ENCODE data around the gene KCNE1. TPM values are rescaled to one million over a fixed set of nuclear protein-coding genes. Genes with fewer than 3 reads are reported as not detected.

Gene KCNE1
- total RNA-seq, 1 donor from 2014 or later, result not detected

GRCh38 chr21:34543017-34543416 lies 31.0 kb upstream of the KCNE1 start:
- DNase-seq (ENCODE audit: low read depth), result no peak
- no peak overlapping the region for H3K4me3 ChIP-seq (ENCODE audit: low read depth, low read length)
- TF ChIP-seq, protein P1, sequence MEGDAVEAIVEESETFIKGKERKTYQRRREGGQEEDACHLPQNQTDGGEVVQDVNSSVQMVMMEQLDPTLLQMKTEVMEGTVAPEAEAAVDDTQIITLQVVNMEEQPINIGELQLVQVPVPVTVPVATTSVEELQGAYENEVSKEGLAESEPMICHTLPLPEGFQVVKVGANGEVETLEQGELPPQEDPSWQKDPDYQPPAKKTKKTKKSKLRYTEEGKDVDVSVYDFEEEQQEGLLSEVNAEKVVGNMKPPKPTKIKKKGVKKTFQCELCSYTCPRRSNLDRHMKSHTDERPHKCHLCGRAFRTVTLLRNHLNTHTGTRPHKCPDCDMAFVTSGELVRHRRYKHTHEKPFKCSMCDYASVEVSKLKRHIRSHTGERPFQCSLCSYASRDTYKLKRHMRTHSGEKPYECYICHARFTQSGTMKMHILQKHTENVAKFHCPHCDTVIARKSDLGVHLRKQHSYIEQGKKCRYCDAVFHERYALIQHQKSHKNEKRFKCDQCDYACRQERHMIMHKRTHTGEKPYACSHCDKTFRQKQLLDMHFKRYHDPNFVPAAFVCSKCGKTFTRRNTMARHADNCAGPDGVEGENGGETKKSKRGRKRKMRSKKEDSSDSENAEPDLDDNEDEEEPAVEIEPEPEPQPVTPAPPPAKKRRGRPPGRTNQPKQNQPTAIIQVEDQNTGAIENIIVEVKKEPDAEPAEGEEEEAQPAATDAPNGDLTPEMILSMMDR (IDR thresholded peaks at IDR 0.05; ENCODE audit: insufficient read depth, low read length, poor library complexity, severe bottlenecking), result no peak
- H3K36me3 ChIP-seq (ENCODE audit: control insufficient read depth, insufficient read depth, low read length), result no peaks in the 10 kb centered on the region
- H3K27me3 ChIP-seq (ENCODE audit: control insufficient read depth, insufficient read depth, low read length), result no peaks in the 10 kb centered on the region

- no peak overlapping the region for H3K4me3 ChIP-seq (ENCODE audit: low read depth, low read length)
- TF ChIP-seq, protein P1 (IDR thresholded peaks at IDR 0.05; ENCODE audit: insufficient read depth, low read length, poor library complexity, severe bottlenecking), result no peak
- no peak for DNase-seq (ENCODE audit: low read depth)
Measured at GRCh38 chr21:34540206-34540605, 28.2 kb upstream of the KCNE1 start.

DNA sequence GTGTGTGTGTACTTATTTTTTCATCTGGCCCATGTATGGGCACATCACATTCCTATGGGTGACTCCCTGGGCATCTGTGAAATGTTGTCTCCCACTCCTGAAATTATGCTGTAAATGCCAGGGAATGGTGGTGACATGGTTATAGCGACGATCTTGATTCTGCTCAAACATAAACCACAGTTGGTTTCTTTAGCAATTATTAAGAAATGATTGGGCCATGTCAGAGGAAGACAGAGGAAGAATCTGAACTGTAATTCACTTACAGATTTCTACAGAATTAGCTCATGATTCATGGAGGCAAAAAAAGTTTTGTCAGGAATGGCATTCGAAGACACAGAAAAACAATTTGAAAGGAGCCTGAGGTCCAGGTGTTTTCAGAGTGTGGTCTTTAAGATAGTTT lies 25.8 kb upstream of the KCNE1 start:
- Histone ChIP-seq H3K27me3 (ENCODE audit: control insufficient read depth, insufficient read depth, low read length) (no peaks in the 10 kb centered on the region), H3K36me3 (ENCODE audit: control insufficient read depth, insufficient read depth, low read length) (no peaks in the 10 kb centered on the region), H3K4me3 (ENCODE audit: low read depth, low read length) (no peak overlapping the region)
- TF ChIP-seq, protein P1 (IDR thresholded peaks at IDR 0.05; ENCODE audit: insufficient read depth, low read length, poor library complexity, severe bottlenecking), result no peak
- DNase-seq (ENCODE audit: low read depth), result no peak

More at GRCh38 chr21:34540206-34540605, 28.2 kb upstream of the KCNE1 start:
- Histone ChIP-seq H3K27me3 (ENCODE audit: control insufficient read depth, insufficient read depth, low read length) (no peaks in the 10 kb centered on the region), H3K36me3 (ENCODE audit: control insufficient read depth, insufficient read depth, low read length) (no peaks in the 10 kb centered on the region)

GRCh38 chr21:34536820-34537219 lies 24.8 kb upstream of the KCNE1 start:
- Histone ChIP-seq H3K27me3 (ENCODE audit: control insufficient read depth, insufficient read depth, low read length) (no peaks in the 10 kb centered on the region), H3K36me3 (ENCODE audit: control insufficient read depth, insufficient read depth, low read length) (no peaks in the 10 kb centered on the region), H3K4me3 (ENCODE audit: low read depth, low read length) (no peak overlapping the region)
- no peak for DNase-seq (ENCODE audit: low read depth)
- TF ChIP-seq, protein P1 (IDR thresholded peaks at IDR 0.05; ENCODE audit: insufficient read depth, low read length, poor library complexity, severe bottlenecking), result no peak

DNA sequence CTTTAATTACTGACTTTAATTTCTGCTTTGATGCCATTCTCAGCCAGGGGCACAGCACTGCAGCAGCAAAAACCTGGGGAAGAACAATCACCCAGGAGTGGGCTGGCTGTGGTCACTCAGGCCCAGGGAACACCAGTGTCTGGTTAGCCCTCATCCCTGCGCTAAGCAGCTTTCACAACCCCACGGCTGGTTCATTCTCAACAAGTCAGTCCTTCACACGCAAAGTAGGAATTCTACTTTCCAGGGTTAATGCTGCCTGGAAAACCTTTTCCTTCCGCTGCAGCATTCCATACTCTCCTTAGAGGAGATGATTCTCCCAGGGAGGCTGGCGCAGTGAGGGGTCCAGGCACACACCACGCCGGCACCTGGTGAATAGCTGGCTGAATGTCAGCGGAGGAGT lies 24.3 kb upstream of the KCNE1 start:
- Histone ChIP-seq H3K4me3 (ENCODE audit: low read depth, low read length) (no peak overlapping the region), H3K27me3 (ENCODE audit: control insufficient read depth, insufficient read depth, low read length) (no peaks in the 10 kb centered on the region), H3K36me3 (ENCODE audit: control insufficient read depth, insufficient read depth, low read length) (no peaks in the 10 kb centered on the region)
- TF ChIP-seq, protein P1 (IDR thresholded peaks at IDR 0.05; ENCODE audit: insufficient read depth, low read length, poor library complexity, severe bottlenecking), result no peak
- no peak for DNase-seq (ENCODE audit: low read depth)

DNA sequence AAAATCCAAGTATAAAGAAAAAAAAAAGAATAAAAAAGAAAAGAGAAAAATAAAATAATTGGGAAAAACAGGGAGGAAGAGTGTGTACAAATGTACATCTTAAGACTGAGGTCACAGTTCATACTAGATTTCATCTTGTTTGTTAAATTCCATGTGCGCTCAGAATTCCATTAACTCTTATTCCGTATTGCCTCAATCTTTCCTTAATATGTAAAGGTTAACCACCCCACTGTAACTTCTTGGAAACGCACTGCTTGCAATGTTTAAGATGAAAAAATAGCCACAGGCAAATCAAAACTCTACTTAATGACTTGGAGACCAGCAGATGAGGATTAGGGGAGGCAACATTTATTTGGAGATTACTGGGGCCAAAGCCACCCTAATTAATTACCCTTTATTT lies 23.9 kb upstream of the KCNE1 start:
- TF ChIP-seq, protein P1 (IDR thresholded peaks at IDR 0.05; ENCODE audit: insufficient read depth, low read length, poor library complexity, severe bottlenecking), result no peak
- Histone ChIP-seq H3K36me3 (ENCODE audit: control insufficient read depth, insufficient read depth, low read length) (no peaks in the 10 kb centered on the region), H3K4me3 (ENCODE audit: low read depth, low read length) (no peak overlapping the region), H3K27me3 (ENCODE audit: control insufficient read depth, insufficient read depth, low read length) (no peaks in the 10 kb centered on the region)
- no peak for DNase-seq (ENCODE audit: low read depth)
